AG04449 (cell line): ENCODE results near the gene UROC1.

Experiments used
- CTCF ChIA-PET: fragments of 350-600 bp; formaldehyde crosslinking; extraction: SDS; loops from one replicate; lab custom pipeline; 2021; ENCODE audit warnings: antibody characterized with exemption; lab: Yijun Ruan, JAX
- POLR2A ChIA-PET: fragments of 400-600, 350-600 bp; formaldehyde crosslinking; extraction: SDS; loops from one replicate; lab custom pipeline; 2020; ENCODE audit warnings: antibody characterized with exemption, inconsistent platforms; lab: Yijun Ruan, JAX
- DNase-seq: peaks from one replicate; pipeline ENCODE4 v3.0.0-alpha.2; 2010; ENCODE audit warnings: low read depth, low spot score
- H3K4me3 ChIP-seq: 2 replicates; pipeline ENCODE4 v1.5.1; 2011; ENCODE audit warnings: low read depth, mild to moderate bottlenecking, control low read depth, low read length
- CTCF ChIP-seq: IDR thresholded peaks from one replicate; pipeline ENCODE4 v1.5.1; 2011; ENCODE audit warnings: mild to moderate bottlenecking, moderate library complexity, low read length, control low read depth, inconsistent platforms; ENCODE audit not compliant: insufficient read depth; ENCODE audit errors: missing control alignments

UROC1 gene

GRCh38 chr3:126542340-126543241, 25.0 kb upstream of the UROC1 start:
- TF ChIP-seq CTCF: no peak
- ChIA-PET CTCF (no interaction called here), POLR2A (no interaction called here)
- H3K4me3 ChIP-seq: no peak overlapping the region
- DNase-seq: no peak

GRCh38 chr3:126541628-126542339, 24.2 kb upstream of the UROC1 start:
- ChIA-PET POLR2A (no interaction called here), CTCF (no interaction called here)
- no peak for DNase-seq
- no peak overlapping the region for H3K4me3 ChIP-seq
- TF ChIP-seq CTCF: no peak

GRCh38 chr3:126540951-126541627, 23.5 kb upstream of the UROC1 start:
- no peak for TF ChIP-seq CTCF
- ChIA-PET CTCF (interaction anchor here (0.8 to 1.0 kb wide), 2 partner anchors 18 to 139 kb away, joined by 3 to 6 read pairs; no protein-coding TSS in a partner anchor), POLR2A (no interaction called here)
- H3K4me3 ChIP-seq: no peak overlapping the region
- no peak for DNase-seq

GRCh38 chr3:126540342-126540849, 22.8 kb upstream of the UROC1 start:
- peak; percentile 80 for DNase-seq
- ChIA-PET POLR2A (no interaction called here), CTCF (interaction anchor here (0.8 to 1.0 kb wide), 2 partner anchors 18 to 139 kb away, joined by 3 to 6 read pairs; no protein-coding TSS in a partner anchor)
- H3K4me3 ChIP-seq: no peak overlapping the region
- TF ChIP-seq CTCF: no peak

GRCh38 chr3:126539558-126540250, 22.1 kb upstream of the UROC1 start:
- TF ChIP-seq CTCF: no peak
- ChIA-PET CTCF (no interaction called here), POLR2A (no interaction called here)
- H3K4me3 ChIP-seq: no peak overlapping the region
- DNase-seq: no peak
